ENCODE measurements around the gene BTBD2.

BTBD2 gene

GRCh38 chr19:1944088-1944915, 71.2 kb downstream of the BTBD2 start:
- no peak overlapping the region for H3K27ac ChIP-seq
- no peak for TF ChIP-seq ZFX (IDR thresholded peaks at IDR 0.05; ENCODE audit: borderline replicate concordance)
- TF ChIP-seq, protein P1, sequence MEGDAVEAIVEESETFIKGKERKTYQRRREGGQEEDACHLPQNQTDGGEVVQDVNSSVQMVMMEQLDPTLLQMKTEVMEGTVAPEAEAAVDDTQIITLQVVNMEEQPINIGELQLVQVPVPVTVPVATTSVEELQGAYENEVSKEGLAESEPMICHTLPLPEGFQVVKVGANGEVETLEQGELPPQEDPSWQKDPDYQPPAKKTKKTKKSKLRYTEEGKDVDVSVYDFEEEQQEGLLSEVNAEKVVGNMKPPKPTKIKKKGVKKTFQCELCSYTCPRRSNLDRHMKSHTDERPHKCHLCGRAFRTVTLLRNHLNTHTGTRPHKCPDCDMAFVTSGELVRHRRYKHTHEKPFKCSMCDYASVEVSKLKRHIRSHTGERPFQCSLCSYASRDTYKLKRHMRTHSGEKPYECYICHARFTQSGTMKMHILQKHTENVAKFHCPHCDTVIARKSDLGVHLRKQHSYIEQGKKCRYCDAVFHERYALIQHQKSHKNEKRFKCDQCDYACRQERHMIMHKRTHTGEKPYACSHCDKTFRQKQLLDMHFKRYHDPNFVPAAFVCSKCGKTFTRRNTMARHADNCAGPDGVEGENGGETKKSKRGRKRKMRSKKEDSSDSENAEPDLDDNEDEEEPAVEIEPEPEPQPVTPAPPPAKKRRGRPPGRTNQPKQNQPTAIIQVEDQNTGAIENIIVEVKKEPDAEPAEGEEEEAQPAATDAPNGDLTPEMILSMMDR (IDR thresholded peaks at IDR 0.05) = no peak

DNA sequence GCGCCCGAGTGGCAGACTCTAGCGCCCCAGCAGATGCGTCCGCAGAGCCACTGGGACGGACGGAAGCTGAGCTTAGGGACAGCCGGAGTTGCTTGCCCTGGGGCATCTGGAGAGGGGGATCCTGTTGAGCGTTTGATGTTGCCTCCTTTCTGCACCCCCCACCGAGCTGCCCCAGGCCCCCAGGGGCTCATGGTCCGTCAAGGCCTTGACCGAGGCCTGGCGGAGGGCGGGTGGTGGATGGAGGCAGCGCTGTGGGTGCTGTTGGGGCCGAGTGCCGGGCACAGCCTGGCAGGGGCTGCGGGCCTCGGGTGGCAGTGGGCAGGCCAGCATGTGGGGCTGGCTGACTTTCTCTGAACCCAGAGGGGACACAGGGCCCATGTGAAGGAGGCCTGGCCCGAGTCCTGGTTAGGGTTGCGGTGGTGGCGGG, 71.8 kb downstream of the BTBD2 start:
- TF ChIP-seq, protein P1 (IDR thresholded peaks at IDR 0.05) = no peak
- H3K27ac ChIP-seq = peak overlapping the region; percentile 89

- no peak for TF ChIP-seq ZFX (IDR thresholded peaks at IDR 0.05; ENCODE audit: borderline replicate concordance)
- TF ChIP-seq, protein P1 (IDR thresholded peaks at IDR 0.05) = no peak
These were observed 72.5 kb downstream of the BTBD2 start for GRCh38 chr19:1942934-1943555.

GRCh38 chr19:1942078-1942933, 73.2 kb downstream of the BTBD2 start:
- TF ChIP-seq, protein P1 (IDR thresholded peaks at IDR 0.05) = no peak
- no peak for TF ChIP-seq ZFX (IDR thresholded peaks at IDR 0.05; ENCODE audit: borderline replicate concordance)

More at GRCh38 chr19:1942934-1943555, 72.5 kb downstream of the BTBD2 start:
- H3K27ac ChIP-seq = peak overlapping the region; percentile 89

GRCh38 chr19:1941146-1942077, 74.1 kb downstream of the BTBD2 start, which contains the start of gene CSNK1G2:
TSS of gene CSNK1G2 (plus strand) at chr19:1941172. CDS start at chr19:1969773, 28,601 bp downstream.
- TF ChIP-seq, protein P1 (IDR thresholded peaks at IDR 0.05) = peak; percentile 60
- no peak for TF ChIP-seq ZFX (IDR thresholded peaks at IDR 0.05; ENCODE audit: borderline replicate concordance)
- peak within 1 kb of the TSS; percentile 89 for H3K27ac ChIP-seq

More at GRCh38 chr19:1942078-1942933, 73.2 kb downstream of the BTBD2 start:
- H3K27ac ChIP-seq = peak overlapping the region; percentile 89

- TF ChIP-seq ZFX (IDR thresholded peaks at IDR 0.05; ENCODE audit: borderline replicate concordance) = no peak
- TF ChIP-seq, protein P1 (IDR thresholded peaks at IDR 0.05) = no peak
These were observed 77.4 kb downstream of the BTBD2 start for GRCh38 chr19:1938071-1938470.

More at GRCh38 chr19:1938071-1938470, 77.4 kb downstream of the BTBD2 start:
- H3K27ac ChIP-seq = no peak overlapping the region

All from 22Rv1 (cell line).